Measurements from ENCODE around the gene MAP3K9. TPM values are rescaled to one million over a fixed set of nuclear protein-coding genes. Genes with fewer than 3 reads are reported as not detected.

Gene MAP3K9
- total and polyA plus RNA-seq, 10 of the 15 experiments (the other 5 are each of a cell fraction or from before 2014, with no cell fraction given): 0.48 to 7.9 (median 2.9) TPM

DNA sequence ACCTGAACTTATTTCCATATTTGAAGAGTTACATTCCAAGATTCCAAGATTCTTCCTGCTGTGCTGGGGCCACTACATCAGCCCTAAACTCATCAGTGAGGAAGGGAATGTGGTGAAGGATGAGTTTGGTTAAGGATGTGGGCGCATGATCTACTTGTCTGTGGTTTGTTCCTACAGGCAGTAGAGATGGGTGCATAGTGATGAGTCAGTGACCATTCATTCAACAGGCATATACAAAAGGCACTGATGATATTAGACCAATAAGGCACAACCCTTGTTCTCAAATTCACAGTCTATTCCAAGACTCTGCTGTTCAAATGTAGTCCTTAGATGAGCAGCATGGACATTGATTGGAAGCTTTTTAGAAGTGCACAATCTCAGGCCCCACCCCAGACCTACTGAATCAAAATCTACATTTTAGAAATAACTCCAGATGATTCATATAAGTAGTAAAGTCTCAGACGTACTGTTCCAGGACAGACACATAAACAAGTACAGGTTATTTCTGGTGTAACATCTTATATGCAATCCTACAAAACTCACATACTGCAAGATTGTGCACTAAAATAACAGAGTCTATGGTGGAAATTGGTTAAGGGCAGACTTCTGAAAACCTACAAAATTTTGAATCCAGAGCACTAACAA, 47.7 kb upstream of the MAP3K9 start (continued):
- TF ChIP-seq, protein P1, sequence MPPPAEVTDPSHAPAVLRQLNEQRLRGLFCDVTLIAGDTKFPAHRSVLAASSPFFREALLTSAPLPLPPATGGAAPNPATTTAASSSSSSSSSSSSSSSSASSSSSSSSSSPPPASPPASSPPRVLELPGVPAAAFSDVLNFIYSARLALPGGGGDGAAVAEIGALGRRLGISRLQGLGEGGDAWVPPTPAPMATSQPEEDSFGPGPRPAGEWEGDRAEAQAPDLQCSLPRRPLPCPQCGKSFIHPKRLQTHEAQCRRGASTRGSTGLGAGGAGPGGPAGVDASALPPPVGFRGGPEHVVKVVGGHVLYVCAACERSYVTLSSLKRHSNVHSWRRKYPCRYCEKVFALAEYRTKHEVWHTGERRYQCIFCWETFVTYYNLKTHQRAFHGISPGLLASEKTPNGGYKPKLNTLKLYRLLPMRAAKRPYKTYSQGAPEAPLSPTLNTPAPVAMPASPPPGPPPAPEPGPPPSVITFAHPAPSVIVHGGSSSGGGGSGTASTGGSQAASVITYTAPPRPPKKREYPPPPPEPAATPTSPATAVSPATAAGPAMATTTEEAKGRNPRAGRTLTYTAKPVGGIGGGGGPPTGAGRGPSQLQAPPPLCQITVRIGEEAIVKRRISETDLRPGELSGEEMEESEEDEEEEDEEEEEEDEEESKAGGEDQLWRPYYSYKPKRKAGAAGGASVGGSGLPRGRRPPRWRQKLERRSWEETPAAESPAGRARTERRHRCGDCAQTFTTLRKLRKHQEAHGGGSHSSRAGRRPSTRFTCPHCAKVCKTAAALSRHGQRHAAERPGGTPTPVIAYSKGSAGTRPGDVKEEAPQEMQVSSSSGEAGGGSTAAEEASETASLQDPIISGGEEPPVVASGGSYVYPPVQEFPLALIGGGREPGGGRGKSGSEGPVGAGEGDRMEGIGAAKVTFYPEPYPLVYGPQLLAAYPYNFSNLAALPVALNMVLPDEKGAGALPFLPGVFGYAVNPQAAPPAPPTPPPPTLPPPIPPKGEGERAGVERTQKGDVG (CRISPR knock-in tag; IDR thresholded peaks at IDR 0.05): no peak
- no peak for TF ChIP-seq NFIC (IDR thresholded peaks at IDR 0.05; ENCODE audit: low read depth, low read length)
- no peak for TF ChIP-seq ZNF384 (IDR thresholded peaks at IDR 0.05; ENCODE audit: borderline replicate concordance, low read depth, low read length)
- TF ChIP-seq MYC (IDR thresholded peaks at IDR 0.05; ENCODE audit: insufficient read depth, insufficient read length, insufficient replicate concordance, low read length, severe bottlenecking): no peak
- no peak for TF ChIP-seq KDM1A (IDR thresholded peaks at IDR 0.05; ENCODE audit: borderline replicate concordance)
- no peak for TF ChIP-seq RAD51 (IDR thresholded peaks at IDR 0.05)
- no peak for TF ChIP-seq RBBP5 (conservative IDR thresholded peaks at IDR 0.05)
- TF ChIP-seq, protein P2, sequence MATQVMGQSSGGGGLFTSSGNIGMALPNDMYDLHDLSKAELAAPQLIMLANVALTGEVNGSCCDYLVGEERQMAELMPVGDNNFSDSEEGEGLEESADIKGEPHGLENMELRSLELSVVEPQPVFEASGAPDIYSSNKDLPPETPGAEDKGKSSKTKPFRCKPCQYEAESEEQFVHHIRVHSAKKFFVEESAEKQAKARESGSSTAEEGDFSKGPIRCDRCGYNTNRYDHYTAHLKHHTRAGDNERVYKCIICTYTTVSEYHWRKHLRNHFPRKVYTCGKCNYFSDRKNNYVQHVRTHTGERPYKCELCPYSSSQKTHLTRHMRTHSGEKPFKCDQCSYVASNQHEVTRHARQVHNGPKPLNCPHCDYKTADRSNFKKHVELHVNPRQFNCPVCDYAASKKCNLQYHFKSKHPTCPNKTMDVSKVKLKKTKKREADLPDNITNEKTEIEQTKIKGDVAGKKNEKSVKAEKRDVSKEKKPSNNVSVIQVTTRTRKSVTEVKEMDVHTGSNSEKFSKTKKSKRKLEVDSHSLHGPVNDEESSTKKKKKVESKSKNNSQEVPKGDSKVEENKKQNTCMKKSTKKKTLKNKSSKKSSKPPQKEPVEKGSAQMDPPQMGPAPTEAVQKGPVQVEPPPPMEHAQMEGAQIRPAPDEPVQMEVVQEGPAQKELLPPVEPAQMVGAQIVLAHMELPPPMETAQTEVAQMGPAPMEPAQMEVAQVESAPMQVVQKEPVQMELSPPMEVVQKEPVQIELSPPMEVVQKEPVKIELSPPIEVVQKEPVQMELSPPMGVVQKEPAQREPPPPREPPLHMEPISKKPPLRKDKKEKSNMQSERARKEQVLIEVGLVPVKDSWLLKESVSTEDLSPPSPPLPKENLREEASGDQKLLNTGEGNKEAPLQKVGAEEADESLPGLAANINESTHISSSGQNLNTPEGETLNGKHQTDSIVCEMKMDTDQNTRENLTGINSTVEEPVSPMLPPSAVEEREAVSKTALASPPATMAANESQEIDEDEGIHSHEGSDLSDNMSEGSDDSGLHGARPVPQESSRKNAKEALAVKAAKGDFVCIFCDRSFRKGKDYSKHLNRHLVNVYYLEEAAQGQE (IDR thresholded peaks at IDR 0.05; ENCODE audit: low read depth, low read length): no peak
- TF ChIP-seq BRCA1 (IDR thresholded peaks at IDR 0.05; ENCODE audit: low read depth, low read length): no peak
- TF ChIP-seq, protein P3, sequence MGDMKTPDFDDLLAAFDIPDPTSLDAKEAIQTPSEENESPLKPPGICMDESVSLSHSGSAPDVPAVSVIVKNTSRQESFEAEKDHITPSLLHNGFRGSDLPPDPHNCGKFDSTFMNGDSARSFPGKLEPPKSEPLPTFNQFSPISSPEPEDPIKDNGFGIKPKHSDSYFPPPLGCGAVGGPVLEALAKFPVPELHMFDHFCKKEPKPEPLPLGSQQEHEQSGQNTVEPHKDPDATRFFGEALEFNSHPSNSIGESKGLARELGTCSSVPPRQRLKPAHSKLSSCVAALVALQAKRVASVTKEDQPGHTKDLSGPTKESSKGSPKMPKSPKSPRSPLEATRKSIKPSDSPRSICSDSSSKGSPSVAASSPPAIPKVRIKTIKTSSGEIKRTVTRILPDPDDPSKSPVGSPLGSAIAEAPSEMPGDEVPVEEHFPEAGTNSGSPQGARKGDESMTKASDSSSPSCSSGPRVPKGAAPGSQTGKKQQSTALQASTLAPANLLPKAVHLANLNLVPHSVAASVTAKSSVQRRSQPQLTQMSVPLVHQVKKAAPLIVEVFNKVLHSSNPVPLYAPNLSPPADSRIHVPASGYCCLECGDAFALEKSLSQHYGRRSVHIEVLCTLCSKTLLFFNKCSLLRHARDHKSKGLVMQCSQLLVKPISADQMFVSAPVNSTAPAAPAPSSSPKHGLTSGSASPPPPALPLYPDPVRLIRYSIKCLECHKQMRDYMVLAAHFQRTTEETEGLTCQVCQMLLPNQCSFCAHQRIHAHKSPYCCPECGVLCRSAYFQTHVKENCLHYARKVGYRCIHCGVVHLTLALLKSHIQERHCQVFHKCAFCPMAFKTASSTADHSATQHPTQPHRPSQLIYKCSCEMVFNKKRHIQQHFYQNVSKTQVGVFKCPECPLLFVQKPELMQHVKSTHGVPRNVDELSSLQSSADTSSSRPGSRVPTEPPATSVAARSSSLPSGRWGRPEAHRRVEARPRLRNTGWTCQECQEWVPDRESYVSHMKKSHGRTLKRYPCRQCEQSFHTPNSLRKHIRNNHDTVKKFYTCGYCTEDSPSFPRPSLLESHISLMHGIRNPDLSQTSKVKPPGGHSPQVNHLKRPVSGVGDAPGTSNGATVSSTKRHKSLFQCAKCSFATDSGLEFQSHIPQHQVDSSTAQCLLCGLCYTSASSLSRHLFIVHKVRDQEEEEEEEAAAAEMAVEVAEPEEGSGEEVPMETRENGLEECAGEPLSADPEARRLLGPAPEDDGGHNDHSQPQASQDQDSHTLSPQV (IDR thresholded peaks at IDR 0.05): no peak
- TF ChIP-seq JUND (IDR thresholded peaks at IDR 0.05; ENCODE audit: low read depth, low read length): no peak
- TF ChIP-seq NBN (IDR thresholded peaks at IDR 0.05): no peak
- TF ChIP-seq NFYA (IDR thresholded peaks at IDR 0.05; ENCODE audit: borderline replicate concordance, low read depth, low read length): no peak
